ENCODE data around the gene SLC23A1. TPM values are rescaled to one million over a fixed set of nuclear protein-coding genes. Genes with fewer than 3 reads are reported as not detected.

SLC23A1 gene
- 1 to 10 TPM in 1 of 4 donors, not detected in 3; 6.4 TPM for total RNA-seq

DNA sequence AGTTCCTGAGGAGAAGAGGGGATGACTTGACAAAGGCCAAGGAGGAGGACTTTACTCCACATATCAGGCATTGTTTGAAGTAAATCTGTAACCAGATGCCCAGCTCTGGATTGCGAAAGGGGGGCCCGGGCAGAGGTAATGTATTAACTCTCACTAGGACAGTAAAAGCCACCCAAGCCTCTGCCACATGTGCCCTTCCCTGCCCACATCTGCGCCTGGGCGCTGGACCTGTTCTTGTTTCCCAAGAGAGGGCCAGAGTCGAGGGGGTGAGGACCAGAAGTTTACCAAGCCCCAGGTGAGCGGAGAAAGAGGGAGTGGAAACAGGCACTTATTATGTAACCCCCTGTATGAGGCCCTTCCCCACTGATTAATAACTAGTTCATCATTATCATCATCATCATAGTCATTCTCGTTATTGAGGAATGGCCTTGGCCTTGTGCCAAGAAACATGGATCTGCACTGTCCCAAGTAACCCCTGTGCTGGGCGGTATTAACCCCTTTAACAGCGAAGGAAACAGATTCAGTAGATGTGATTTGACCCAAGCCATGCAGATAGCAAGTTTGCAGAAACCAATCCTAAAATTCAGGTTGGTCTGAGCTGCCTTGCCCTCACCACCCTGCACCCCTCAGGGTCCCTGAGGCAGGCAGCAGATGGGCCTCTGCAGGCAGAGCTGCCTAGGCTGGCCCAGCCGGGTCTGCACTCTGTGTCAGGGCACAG, at the start of gene SLC23A1:
Gene SLC23A1, minus strand, starts transcription at position 23 of the 718 bp plus-strand sequence. CDS start 44 bp downstream, outside the sequence.
- H3K4me3 ChIP-seq, result no peak within 1 kb of the TSS
- H3K27me3 ChIP-seq, result no peaks in the 10 kb centered on the region
- peak within 1 kb of the TSS; percentile 73 to 87 (median 81) for H3K27ac ChIP-seq
- WGBS, 2 donors, result 35 to 62% methylated on average over 8 to 9 of the region's 10 CpGs
- TF ChIP-seq, protein P1, sequence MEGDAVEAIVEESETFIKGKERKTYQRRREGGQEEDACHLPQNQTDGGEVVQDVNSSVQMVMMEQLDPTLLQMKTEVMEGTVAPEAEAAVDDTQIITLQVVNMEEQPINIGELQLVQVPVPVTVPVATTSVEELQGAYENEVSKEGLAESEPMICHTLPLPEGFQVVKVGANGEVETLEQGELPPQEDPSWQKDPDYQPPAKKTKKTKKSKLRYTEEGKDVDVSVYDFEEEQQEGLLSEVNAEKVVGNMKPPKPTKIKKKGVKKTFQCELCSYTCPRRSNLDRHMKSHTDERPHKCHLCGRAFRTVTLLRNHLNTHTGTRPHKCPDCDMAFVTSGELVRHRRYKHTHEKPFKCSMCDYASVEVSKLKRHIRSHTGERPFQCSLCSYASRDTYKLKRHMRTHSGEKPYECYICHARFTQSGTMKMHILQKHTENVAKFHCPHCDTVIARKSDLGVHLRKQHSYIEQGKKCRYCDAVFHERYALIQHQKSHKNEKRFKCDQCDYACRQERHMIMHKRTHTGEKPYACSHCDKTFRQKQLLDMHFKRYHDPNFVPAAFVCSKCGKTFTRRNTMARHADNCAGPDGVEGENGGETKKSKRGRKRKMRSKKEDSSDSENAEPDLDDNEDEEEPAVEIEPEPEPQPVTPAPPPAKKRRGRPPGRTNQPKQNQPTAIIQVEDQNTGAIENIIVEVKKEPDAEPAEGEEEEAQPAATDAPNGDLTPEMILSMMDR (IDR thresholded peaks at IDR 0.05), result no peak
- no peak for TF ChIP-seq POLR2A (IDR thresholded peaks at IDR 0.05)
- intact Hi-C loops (cut with DNase I), result no loop called here
- no peak for DNase-seq
- H3K36me3 ChIP-seq, result no peaks in the 10 kb centered on the region
- no peaks in the 10 kb centered on the region for H3K9me3 ChIP-seq
- peaks cover 25 to 47% (median 32%) of the 10 kb centered on the region in 3 donors for H3K4me1 ChIP-seq

DNA sequence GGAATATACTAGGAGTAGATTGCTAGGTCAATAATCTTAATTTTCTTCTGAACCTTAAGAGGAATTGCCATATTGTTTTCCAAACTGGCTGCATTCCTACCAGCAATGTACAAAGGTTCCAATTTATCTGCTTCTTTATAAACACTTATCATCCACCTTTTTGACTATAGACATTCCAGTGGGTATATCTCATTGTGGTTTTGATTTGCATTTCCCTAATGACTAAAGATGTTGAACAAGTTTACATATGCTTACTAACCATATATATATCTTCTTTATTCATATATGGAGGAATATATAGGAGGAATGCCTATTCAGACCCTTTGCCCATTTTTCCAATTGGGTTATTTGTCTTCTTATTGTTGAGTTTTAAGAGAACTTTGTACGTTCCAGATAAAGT, 48.6 kb upstream of the SLC23A1 start:
- 87 to 100% methylated on average over 1 of the region's 1 CpG for WGBS, 2 donors
- DNase-seq, result no peak
- H3K4me1 ChIP-seq, result no peaks in the 10 kb centered on the region
- intact Hi-C loops (cut with DNase I), result no loop called here
- peaks cover 0 to 60% (median 9%) of the 10 kb centered on the region in 3 donors for H3K36me3 ChIP-seq
- no peaks in the 10 kb centered on the region for H3K27me3 ChIP-seq
- no peak overlapping the region for H3K4me3 ChIP-seq
- no peak for TF ChIP-seq POLR2A (IDR thresholded peaks at IDR 0.05)
- TF ChIP-seq, protein P1 (IDR thresholded peaks at IDR 0.05), result no peak
- H3K27ac ChIP-seq, result no peak overlapping the region
- no peaks in the 10 kb centered on the region for H3K9me3 ChIP-seq

DNA sequence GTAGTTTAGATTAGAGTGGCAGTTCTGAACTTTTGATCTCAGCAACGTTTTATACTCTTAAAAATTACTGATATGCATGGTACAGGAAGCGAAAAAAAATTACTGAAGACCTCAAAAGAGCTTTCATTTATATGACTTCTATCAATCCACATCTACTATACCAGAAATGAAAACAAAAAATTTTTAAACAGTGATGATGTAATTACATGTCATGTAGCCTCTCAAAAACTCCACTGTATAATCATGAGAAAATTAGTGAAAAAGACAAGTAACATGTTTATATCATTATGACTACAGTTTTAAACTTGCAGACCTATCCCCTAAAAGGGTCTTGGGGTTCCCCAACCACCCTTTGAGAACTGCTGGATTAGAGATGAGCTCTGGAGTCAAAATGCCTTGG, 46.9 kb upstream of the SLC23A1 start:
- intact Hi-C loops (cut with DNase I), result no loop called here
- Histone ChIP-seq H3K27me3 (no peaks in the 10 kb centered on the region), H3K9me3 (no peaks in the 10 kb centered on the region), H3K4me3 (no peak overlapping the region), H3K27ac (no peak overlapping the region), H3K36me3 (peaks cover 0 to 75% (median 9%) of the 10 kb centered on the region in 3 donors), H3K4me1 (no peaks in the 10 kb centered on the region)
- 75 to 89% methylated on average over 2 of the region's 2 CpGs for WGBS, 2 donors
- DNase-seq, result no peak
- TF ChIP-seq, protein P1 (IDR thresholded peaks at IDR 0.05), result no peak

DNA sequence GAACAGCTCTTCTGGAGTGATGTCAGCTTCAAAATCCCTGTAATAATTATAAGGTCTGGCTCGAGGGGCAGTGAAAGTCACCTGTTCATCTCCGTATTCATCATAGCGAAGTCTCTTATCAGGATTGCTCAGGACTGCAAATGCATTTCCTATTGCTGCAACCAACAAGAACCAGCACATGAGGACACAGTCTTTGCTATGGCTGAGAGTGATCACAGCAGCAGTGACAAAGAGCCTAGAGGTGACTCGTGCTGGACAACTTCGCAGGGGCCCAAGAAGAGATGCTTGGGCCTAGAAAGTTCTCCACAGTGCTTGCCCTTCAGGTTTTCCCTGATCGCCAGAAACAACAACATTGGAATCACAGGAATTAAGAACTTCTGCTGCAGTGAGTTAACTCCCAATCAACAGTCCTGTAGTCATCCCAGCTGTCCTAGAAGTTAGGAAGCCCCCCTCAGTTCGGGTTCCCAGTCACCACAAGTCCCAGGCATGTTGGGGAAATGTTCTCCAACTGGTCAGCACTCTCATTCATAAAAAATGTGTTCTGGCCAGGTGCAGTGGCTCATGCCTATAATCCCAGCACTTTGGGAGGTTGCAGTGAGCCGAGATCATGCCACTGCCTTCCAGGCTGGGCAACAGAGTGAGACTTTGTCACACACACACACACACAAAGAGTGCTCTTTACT, 43.2 kb upstream of the SLC23A1 start:
- Histone ChIP-seq H3K4me1 (no peaks in the 10 kb centered on the region), H3K36me3 (peaks cover 0 to 68% (median 5%) of the 10 kb centered on the region in 3 donors), H3K9me3 (no peaks in the 10 kb centered on the region), H3K4me3 (no peak overlapping the region), H3K27me3 (no peaks in the 10 kb centered on the region), H3K27ac (no peak overlapping the region)
- TF ChIP-seq, protein P1 (IDR thresholded peaks at IDR 0.05), result no peak
- TF ChIP-seq POLR2A (IDR thresholded peaks at IDR 0.05), result no peak
- 46 to 78% methylated on average over 5 to 6 of the region's 8 CpGs for WGBS, 2 donors
- DNase-seq, result no peak
- intact Hi-C loops (cut with DNase I), result no loop called here

DNA sequence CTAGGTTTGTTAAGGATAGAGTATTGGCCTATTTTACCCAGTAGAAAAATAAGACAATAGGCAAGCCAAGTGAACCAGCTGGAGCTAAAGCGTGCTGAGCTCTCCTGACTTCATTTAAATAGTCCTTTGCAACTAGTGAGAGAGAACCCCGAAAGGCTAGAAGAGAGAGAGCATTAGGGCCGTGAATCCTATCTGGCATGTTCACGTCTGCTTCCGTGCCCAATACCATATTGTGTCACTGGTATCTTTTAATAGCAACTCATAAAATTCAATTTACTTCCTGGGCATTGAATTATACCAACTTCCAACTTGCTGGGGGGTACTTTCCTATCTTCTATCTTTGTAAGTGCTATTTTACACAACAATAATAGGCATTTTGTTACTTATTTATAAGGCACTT, 42.4 kb upstream of the SLC23A1 start:
- H3K27me3 ChIP-seq, result no peaks in the 10 kb centered on the region
- no peak for DNase-seq
- WGBS, 2 donors, result 87 to 92% methylated on average over 5 of the region's 5 CpGs
- H3K27ac ChIP-seq, result no peak overlapping the region
- H3K36me3 ChIP-seq, result peaks cover 0 to 59% (median 5%) of the 10 kb centered on the region in 3 donors
- TF ChIP-seq, protein P1 (IDR thresholded peaks at IDR 0.05), result no peak
- TF ChIP-seq POLR2A (IDR thresholded peaks at IDR 0.05), result no peak
- H3K4me3 ChIP-seq, result no peak overlapping the region
- no peaks in the 10 kb centered on the region for H3K4me1 ChIP-seq
- intact Hi-C loops (cut with DNase I), result no loop called here
- H3K9me3 ChIP-seq, result no peaks in the 10 kb centered on the region

Data from esophagus squamous epithelium (tissue), 5 donors.